Parathyroid adenoma (tissue), 2 donors: ENCODE results near the gene SMC6.
A peak's percentile ranks its signal among the peaks of the same experiment; 100 is the strongest.

Experiments
- H2AFZ ChIP-seq: fragments of 300-600 bp; sonication (generic); one replicate; pipeline ENCODE4 v1.7.0; 2017; ENCODE audit warnings: antibody characterized with exemption, mild to moderate bottlenecking
- H3K27ac ChIP-seq: fragments of 300-600 bp; sonication (generic); one replicate; pipeline ENCODE4 v1.7.0; 2017
- H3K27me3 ChIP-seq: fragments of 300-600 bp; sonication (generic); one replicate; pipeline ENCODE4 v1.7.0; 2017; ENCODE audit warnings: low read length; ENCODE audit not compliant: control insufficient read depth, insufficient read depth
- H3K36me3 ChIP-seq: fragments of 300-600 bp; sonication (generic); one replicate; pipeline ENCODE4 v1.7.0; 2017; ENCODE audit warnings: low read length; ENCODE audit not compliant: control insufficient read depth, insufficient read depth
- H3K4me1 ChIP-seq: fragments of 300-600 bp; sonication (generic); one replicate; pipeline ENCODE4 v1.7.0; 2017; ENCODE audit warnings: control low read depth
- H3K4me2 ChIP-seq: fragments of 300-600 bp; sonication (generic); one replicate; pipeline ENCODE4 v1.7.0; 2017; ENCODE audit warnings: low read length
- H3K4me3 ChIP-seq: fragments of 300-600 bp; sonication (generic); one replicate; pipeline ENCODE4 v1.7.0; 2017; ENCODE audit warnings: low read depth, low read length
- H3K79me2 ChIP-seq: fragments of 300-600 bp; sonication (generic); one replicate; pipeline ENCODE4 v1.7.0; 2017; ENCODE audit warnings: control low read depth
- H3K9ac ChIP-seq: fragments of 300-600 bp; sonication (generic); one replicate; pipeline ENCODE4 v1.7.0; 2017; ENCODE audit warnings: mild to moderate bottlenecking
- H3K9me3 ChIP-seq: fragments of 300-600 bp; sonication (generic); one replicate; pipeline ENCODE4 v1.7.0; 2017; ENCODE audit warnings: low read length; ENCODE audit not compliant: control insufficient read depth
- TF ChIP-seq, protein P1 (sequence below): fragments of 300-600 bp; sonication (generic); IDR thresholded peaks from one replicate; pipeline ENCODE4 v1.7.0; 2017; ENCODE audit warnings: antibody characterized with exemption, mild to moderate bottlenecking
- donor health status: primary hyperparathyroidism.

Gene SMC6

GRCh38 chr2:17752246-17752645 lies 1.4 kb downstream of the SMC6 start:
- Histone ChIP-seq H3K9me3 (no peaks in the 10 kb centered on the region), H3K4me2 (no peak overlapping the region), H3K27me3 (no peaks in the 10 kb centered on the region), H3K79me2 (peaks cover 4% of the 10 kb centered on the region), H3K4me1 (no peaks in the 10 kb centered on the region), H3K4me3 (no peak overlapping the region), H3K9ac (no peak overlapping the region), H3K36me3 (no peaks in the 10 kb centered on the region), H3K27ac (no peak overlapping the region), H2AFZ (peak overlapping the region; percentile 99)
- TF ChIP-seq, protein P1, sequence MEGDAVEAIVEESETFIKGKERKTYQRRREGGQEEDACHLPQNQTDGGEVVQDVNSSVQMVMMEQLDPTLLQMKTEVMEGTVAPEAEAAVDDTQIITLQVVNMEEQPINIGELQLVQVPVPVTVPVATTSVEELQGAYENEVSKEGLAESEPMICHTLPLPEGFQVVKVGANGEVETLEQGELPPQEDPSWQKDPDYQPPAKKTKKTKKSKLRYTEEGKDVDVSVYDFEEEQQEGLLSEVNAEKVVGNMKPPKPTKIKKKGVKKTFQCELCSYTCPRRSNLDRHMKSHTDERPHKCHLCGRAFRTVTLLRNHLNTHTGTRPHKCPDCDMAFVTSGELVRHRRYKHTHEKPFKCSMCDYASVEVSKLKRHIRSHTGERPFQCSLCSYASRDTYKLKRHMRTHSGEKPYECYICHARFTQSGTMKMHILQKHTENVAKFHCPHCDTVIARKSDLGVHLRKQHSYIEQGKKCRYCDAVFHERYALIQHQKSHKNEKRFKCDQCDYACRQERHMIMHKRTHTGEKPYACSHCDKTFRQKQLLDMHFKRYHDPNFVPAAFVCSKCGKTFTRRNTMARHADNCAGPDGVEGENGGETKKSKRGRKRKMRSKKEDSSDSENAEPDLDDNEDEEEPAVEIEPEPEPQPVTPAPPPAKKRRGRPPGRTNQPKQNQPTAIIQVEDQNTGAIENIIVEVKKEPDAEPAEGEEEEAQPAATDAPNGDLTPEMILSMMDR, result no peak

DNA sequence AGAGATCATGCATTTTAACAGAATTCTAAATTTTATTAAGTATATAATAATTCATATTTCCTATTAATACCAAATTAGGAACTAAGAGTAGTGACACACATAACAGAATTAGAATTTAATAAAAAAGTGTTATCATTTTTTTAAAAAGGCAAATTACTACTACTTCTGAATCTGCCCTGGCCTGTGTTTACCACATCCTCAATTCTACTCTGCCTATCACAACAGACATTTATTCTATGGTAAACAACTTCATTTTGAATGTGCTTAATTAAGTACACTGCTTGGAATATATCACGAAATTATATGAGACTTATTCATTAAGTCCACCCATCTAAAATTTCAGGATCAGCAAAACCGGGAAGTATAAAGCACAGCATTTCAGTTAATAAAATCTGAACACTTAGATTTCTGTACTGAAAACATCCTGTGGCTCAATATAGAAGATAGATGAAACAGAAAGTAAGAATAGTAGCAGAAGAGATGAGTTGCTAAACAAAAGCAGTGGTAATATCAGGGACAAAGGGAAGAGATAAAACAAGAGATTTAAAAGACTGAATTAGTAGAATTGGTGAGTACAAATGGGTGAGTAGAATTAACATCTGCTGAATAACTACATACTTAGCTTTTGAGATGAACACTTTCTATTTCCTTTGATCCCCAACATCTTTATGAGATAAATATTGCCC lies 3.7 kb downstream of the SMC6 start:
- H3K79me2 ChIP-seq, result peaks cover 2% of the 10 kb centered on the region
- no peaks in the 10 kb centered on the region for H3K4me1 ChIP-seq
- TF ChIP-seq, protein P1, result no peak
- no peak overlapping the region for H3K4me2 ChIP-seq
- H3K27ac ChIP-seq, result no peak overlapping the region
- H2AFZ ChIP-seq, result no peak overlapping the region
- no peaks in the 10 kb centered on the region for H3K27me3 ChIP-seq
- no peaks in the 10 kb centered on the region for H3K36me3 ChIP-seq
- H3K9me3 ChIP-seq, result no peaks in the 10 kb centered on the region
- no peak overlapping the region for H3K9ac ChIP-seq
- no peak overlapping the region for H3K4me3 ChIP-seq

- H3K27me3 ChIP-seq, result no peaks in the 10 kb centered on the region
- H3K9ac ChIP-seq, result no peak overlapping the region
- no peak overlapping the region for H3K27ac ChIP-seq
- TF ChIP-seq, protein P1, result no peak
- H3K4me3 ChIP-seq, result no peak overlapping the region
- no peaks in the 10 kb centered on the region for H3K9me3 ChIP-seq
- H3K4me2 ChIP-seq, result no peak overlapping the region
- no peaks in the 10 kb centered on the region for H3K4me1 ChIP-seq
- H3K79me2 ChIP-seq, result peaks cover 2% of the 10 kb centered on the region
- no peaks in the 10 kb centered on the region for H3K36me3 ChIP-seq
- no peak overlapping the region for H2AFZ ChIP-seq
Observed at GRCh38 chr2:17748745-17749144, 4.9 kb downstream of the SMC6 start.

DNA sequence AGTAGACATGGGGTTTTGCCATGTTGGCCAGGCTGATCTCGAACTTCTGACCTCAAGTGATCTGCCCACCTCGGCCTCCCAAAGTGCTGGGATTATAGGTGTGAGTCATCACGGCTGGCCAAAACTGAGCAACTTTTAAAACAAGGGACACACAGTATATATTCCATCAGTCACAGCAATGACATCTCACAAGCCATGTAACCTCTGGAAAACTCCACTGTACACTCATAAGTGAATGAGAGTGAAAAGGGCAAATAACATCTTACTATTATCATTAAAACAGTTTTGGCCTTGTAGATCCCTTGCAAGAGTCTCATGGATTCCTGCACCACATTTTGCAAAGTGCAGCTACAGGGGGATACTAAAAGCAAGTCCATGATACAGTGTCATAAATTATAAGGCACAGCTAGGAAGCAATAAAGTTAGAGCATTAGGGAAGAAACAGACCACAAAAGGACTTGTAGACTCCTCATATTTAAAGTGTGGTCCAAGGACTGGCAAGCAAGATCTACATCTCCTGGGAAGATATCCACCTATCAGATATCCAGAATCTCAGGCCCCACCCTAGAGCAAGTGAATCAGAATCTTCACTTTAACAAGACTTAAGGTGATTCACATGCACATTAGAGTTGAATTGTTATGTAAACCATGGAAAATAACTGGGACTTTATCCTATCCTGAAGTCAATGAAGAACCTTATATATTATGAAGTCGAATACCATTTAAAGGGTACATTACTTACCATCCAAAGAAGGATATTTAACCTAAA lies 5.7 kb downstream of the SMC6 start:
- H3K4me2 ChIP-seq, result no peak overlapping the region
- TF ChIP-seq, protein P1, result no peak
- H3K79me2 ChIP-seq, result peaks cover 2% of the 10 kb centered on the region
- no peaks in the 10 kb centered on the region for H3K9me3 ChIP-seq
- H3K27me3 ChIP-seq, result no peaks in the 10 kb centered on the region
- H3K27ac ChIP-seq, result no peak overlapping the region
- no peak overlapping the region for H3K4me3 ChIP-seq
- H3K4me1 ChIP-seq, result no peaks in the 10 kb centered on the region
- no peak overlapping the region for H2AFZ ChIP-seq
- H3K36me3 ChIP-seq, result no peaks in the 10 kb centered on the region
- H3K9ac ChIP-seq, result no peak overlapping the region
